Chondrocyte (in vitro differentiated cells): Measurements from ENCODE around the gene C3orf22. TPM values are rescaled to one million over a fixed set of nuclear protein-coding genes. Genes with fewer than 3 reads are reported as not detected.

Experiments used
- DNase-seq: peaks from one replicate; pipeline ENCODE4 v3.0.0; 2021; ENCODE audit warnings: mixed read lengths, low spot score
- H3K27ac Mint-ChIP-seq: one replicate; pipeline ENCODE4 v1.8.0; 2021; ENCODE audit warnings: mild to moderate bottlenecking, moderate library complexity, mixed read lengths; ENCODE audit not compliant: unreplicated experiment
- H3K27me3 Mint-ChIP-seq: 2 replicates; pipeline ENCODE4 v1.8.0; 2021; ENCODE audit warnings: low read depth, mixed read lengths
- H3K36me3 Mint-ChIP-seq: 2 replicates; pipeline ENCODE4 v1.8.0; 2021; ENCODE audit warnings: low read depth, mixed read lengths
- H3K4me1 Mint-ChIP-seq: 2 replicates; pipeline ENCODE4 v1.8.0; 2021; ENCODE audit warnings: low read depth, mild to moderate bottlenecking, mixed read lengths
- H3K4me3 Mint-ChIP-seq: one replicate; pipeline ENCODE4 v1.8.0; 2021; ENCODE audit warnings: mild to moderate bottlenecking, moderate library complexity, mixed read lengths; ENCODE audit not compliant: unreplicated experiment
- H3K9me3 Mint-ChIP-seq: 2 replicates; pipeline ENCODE4 v1.8.0; 2021; ENCODE audit warnings: low read depth, mixed read lengths
- CTCF ChIP-seq: fragments of 200-600 bp; sonication (generic); IDR thresholded peaks from 2 replicates; pipeline ENCODE4 v1.5.0; 2021; ENCODE audit warnings: antibody characterized with exemption, mild to moderate bottlenecking, moderate library complexity
- total RNA-seq: library from RNA; stranded (reverse); gene quantifications from 3 replicates; pipeline ENCODE4 v1.2.1, GENCODE V29; 2021

C3orf22 gene
- total RNA-seq, 1 donor from 2014 or later: not detected

GRCh38 chr3:126573492-126574117 is 14.9 kb upstream of the C3orf22 start:
- H3K9me3 Mint-ChIP-seq: no peaks in the 10 kb centered on the region
- DNase-seq: no peak
- no peak overlapping the region for H3K4me3 Mint-ChIP-seq
- no peak overlapping the region for H3K27ac Mint-ChIP-seq
- H3K36me3 Mint-ChIP-seq: peaks cover 1% of the 10 kb centered on the region
- no peaks in the 10 kb centered on the region for H3K4me1 Mint-ChIP-seq
- no peaks in the 10 kb centered on the region for H3K27me3 Mint-ChIP-seq
- TF ChIP-seq CTCF: no peak

GRCh38 chr3:126571078-126571477 is 12.3 kb upstream of the C3orf22 start:
- no peaks in the 10 kb centered on the region for H3K4me1 Mint-ChIP-seq
- H3K27ac Mint-ChIP-seq: no peak overlapping the region

GRCh38 chr3:126570103-126570541 is 11.4 kb upstream of the C3orf22 start:
- no peak for DNase-seq
- Mint-ChIP-seq H3K27me3 (peaks cover 5% of the 10 kb centered on the region), H3K4me3 (no peak overlapping the region), H3K4me1 (no peaks in the 10 kb centered on the region), H3K36me3 (peaks cover 1% of the 10 kb centered on the region), H3K27ac (no peak overlapping the region), H3K9me3 (no peaks in the 10 kb centered on the region)
- TF ChIP-seq CTCF: no peak

More at GRCh38 chr3:126571078-126571477, 12.3 kb upstream of the C3orf22 start:
- no peaks in the 10 kb centered on the region for H3K27me3 Mint-ChIP-seq
- H3K36me3 Mint-ChIP-seq: peaks cover 1% of the 10 kb centered on the region
- TF ChIP-seq CTCF: no peak
- H3K4me3 Mint-ChIP-seq: no peak overlapping the region
- H3K9me3 Mint-ChIP-seq: no peaks in the 10 kb centered on the region
- no peak for DNase-seq

GRCh38 chr3:126569390-126569975 is 10.8 kb upstream of the C3orf22 start:
- H3K27ac Mint-ChIP-seq: no peak overlapping the region
- TF ChIP-seq CTCF: no peak
- H3K4me3 Mint-ChIP-seq: no peak overlapping the region
- no peak for DNase-seq
- H3K4me1 Mint-ChIP-seq: no peaks in the 10 kb centered on the region
- H3K9me3 Mint-ChIP-seq: no peaks in the 10 kb centered on the region
- peaks cover 5% of the 10 kb centered on the region for H3K27me3 Mint-ChIP-seq
- H3K36me3 Mint-ChIP-seq: no peaks in the 10 kb centered on the region

GRCh38 chr3:126568776-126569342 is 10.1 kb upstream of the C3orf22 start:
- Mint-ChIP-seq H3K9me3 (no peaks in the 10 kb centered on the region), H3K27ac (no peak overlapping the region), H3K4me1 (no peaks in the 10 kb centered on the region), H3K27me3 (peaks cover 5% of the 10 kb centered on the region), H3K4me3 (no peak overlapping the region), H3K36me3 (no peaks in the 10 kb centered on the region)
- no peak for DNase-seq
- TF ChIP-seq CTCF: no peak
